GM12892 (cell line): ENCODE measurements around the gene ASTE1.

Experiments used
- POLR2A ChIP-seq: IDR thresholded peaks from 2 replicates; pipeline ENCODE4 v1.6.1; 2011; ENCODE audit warnings: low read depth, low read length, control low read depth
- POLR2AphosphoS5 ChIP-seq: IDR thresholded peaks from 2 replicates; pipeline ENCODE4 v1.6.1; 2011; ENCODE audit warnings: low read depth, low read length, control low read depth

GRCh38 chr3:131004603-131005002, 22.0 kb downstream of the ASTE1 start:
- TF ChIP-seq POLR2AphosphoS5 (no peak), POLR2A (no peak)
